Trophoblast cell (in vitro differentiated cells and primary cell): ENCODE results near the gene FAM107B.
"Not testable (repeated sequence)": the region's sequence is repeated elsewhere in the genome, so short reads cannot be mapped to it uniquely, and the experiment has no call there.

Experiments used
- DNase-seq, 2 donors: peaks; one replicate each; pipeline ENCODE4 v3.0.0-alpha.2; 2016
- H2AFZ ChIP-seq: 2 replicates; pipeline ENCODE4 v1.6.1; 2013; ENCODE audit warnings: low read length, moderate library complexity, mild to moderate bottlenecking; ENCODE audit not compliant: insufficient read depth, poor library complexity
- H2AK5ac ChIP-seq: 2 replicates; pipeline ENCODE4 v1.6.1; 2013; ENCODE audit warnings: mild to moderate bottlenecking, low read length
- H2BK120ac ChIP-seq: 2 replicates; pipeline ENCODE4 v1.6.1; 2013; ENCODE audit warnings: low read length, mild to moderate bottlenecking, moderate library complexity; ENCODE audit not compliant: insufficient read depth, poor library complexity
- H2BK12ac ChIP-seq: 2 replicates; pipeline ENCODE4 v1.6.1; 2013; ENCODE audit warnings: mild to moderate bottlenecking, low read length, moderate library complexity
- H2BK5ac ChIP-seq: 2 replicates; pipeline ENCODE4 v1.6.1; 2013; ENCODE audit warnings: low read length, low read depth, moderate library complexity, mild to moderate bottlenecking; ENCODE audit not compliant: poor library complexity
- H3K14ac ChIP-seq: 2 replicates; pipeline ENCODE4 v1.6.1; 2013; ENCODE audit warnings: mild to moderate bottlenecking, low read length
- H3K18ac ChIP-seq: 2 replicates; pipeline ENCODE4 v1.6.1; 2013; ENCODE audit warnings: mild to moderate bottlenecking, low read length
- H3K23ac ChIP-seq: 2 replicates; pipeline ENCODE4 v1.6.1; 2013; ENCODE audit warnings: low read length
- H3K27ac ChIP-seq: 2 replicates; pipeline ENCODE4 v1.5.1; 2013; ENCODE audit warnings: low read depth, mild to moderate bottlenecking, inconsistent platforms, low read length, moderate library complexity
- H3K27me3 ChIP-seq: 2 replicates; pipeline ENCODE4 v1.6.1; 2013; ENCODE audit warnings: inconsistent platforms, mild to moderate bottlenecking, low read length, moderate library complexity; ENCODE audit not compliant: insufficient read depth
- H3K36me3 ChIP-seq, 2 experiments: 1 replicate in 1 of 2; 2 replicates in 1 of 2; pipeline ENCODE4 v1.6.1; 2013; ENCODE audit warnings: low read length in 2 of 2, mild to moderate bottlenecking in 2 of 2, moderate library complexity in 1 of 2; ENCODE audit not compliant: insufficient read depth in 2 of 2, control insufficient read depth in 1 of 2
- H3K4ac ChIP-seq: 2 replicates; pipeline ENCODE4 v1.6.1; 2013; ENCODE audit warnings: low read depth, mild to moderate bottlenecking, low read length, moderate library complexity
- H3K4me1 ChIP-seq, 2 experiments: 1 replicate in 1 of 2; 2 replicates in 1 of 2; pipeline ENCODE4 v1.6.1; 2013; ENCODE audit warnings: low read length in 2 of 2, mild to moderate bottlenecking in 2 of 2, moderate library complexity in 1 of 2; ENCODE audit not compliant: insufficient read depth in 2 of 2, control insufficient read depth in 1 of 2
- H3K4me2 ChIP-seq: 2 replicates; pipeline ENCODE4 v1.6.1; 2013; ENCODE audit warnings: inconsistent platforms, mild to moderate bottlenecking, low read length, moderate library complexity
- H3K4me3 ChIP-seq: 2 replicates; pipeline ENCODE4 v1.5.1; 2013; ENCODE audit warnings: mild to moderate bottlenecking, low read depth, low read length, inconsistent platforms
- H3K79me1 ChIP-seq: one replicate; pipeline ENCODE4 v1.6.1; 2013; ENCODE audit warnings: low read length
- H3K79me2 ChIP-seq: 2 replicates; pipeline ENCODE4 v1.6.1; 2013; ENCODE audit warnings: low read length, mild to moderate bottlenecking; ENCODE audit not compliant: control insufficient read depth, insufficient read depth, poor library complexity
- H3K9ac ChIP-seq: 2 replicates; pipeline ENCODE4 v1.6.1; 2013; ENCODE audit warnings: mild to moderate bottlenecking, low read length
- H3K9me3 ChIP-seq: 2 replicates; pipeline ENCODE4 v1.6.1; 2013; ENCODE audit warnings: low read depth, mild to moderate bottlenecking, control low read depth, inconsistent platforms, low read length; ENCODE audit not compliant: insufficient read depth
- H4K12ac ChIP-seq: 2 replicates; pipeline ENCODE4 v1.6.1; 2013; ENCODE audit warnings: low read depth, mild to moderate bottlenecking, low read length, moderate library complexity
- H4K8ac ChIP-seq: 2 replicates; pipeline ENCODE4 v1.6.1; 2013; ENCODE audit warnings: low read depth, mild to moderate bottlenecking, low read length, moderate library complexity
- H4K91ac ChIP-seq: one replicate; pipeline ENCODE4 v1.6.1; 2013; ENCODE audit warnings: low read depth, mild to moderate bottlenecking, low read length, moderate library complexity
- WGBS: extraction: QIAGEN DNeasy Blood & Tissue Kit; methylation state at CpG from one replicate; pipeline ENCODE4 v1.1.7; 2013; ENCODE audit warnings: missing lambda C conversion rate; ENCODE audit not compliant: insufficient read length, insufficient coverage; ENCODE audit errors: extremely low coverage; 5-methylcytosine and 5-hydroxymethylcytosine counted together

The FAM107B gene

DNA sequence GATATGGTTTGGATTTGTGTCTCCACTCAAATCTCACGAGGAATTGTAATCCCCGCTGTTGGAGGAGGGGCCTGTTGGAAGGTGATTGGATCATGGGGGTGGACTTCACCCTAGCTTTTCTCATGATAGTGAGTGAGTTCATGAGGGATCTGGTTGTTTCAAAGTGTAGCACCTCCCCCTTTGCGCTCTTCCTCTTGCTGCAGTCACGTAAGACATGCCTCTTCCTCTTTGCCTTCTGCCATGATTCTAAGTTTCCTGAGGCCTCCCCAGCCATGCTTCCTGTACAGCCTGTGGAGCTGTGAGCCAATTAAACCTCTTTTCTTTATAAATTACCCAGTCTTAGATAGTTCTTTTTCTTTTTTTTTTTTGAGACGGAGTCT, 46.1 kb upstream of the FAM107B start:
- Histone ChIP-seq H3K9ac (no peak overlapping the region), H2AFZ (no peak overlapping the region), H3K23ac (no peak overlapping the region), H3K18ac (no peak overlapping the region), H3K4me3 (no peak overlapping the region), H3K14ac (no peak overlapping the region), H2BK12ac (no peak overlapping the region), H2BK5ac (no peak overlapping the region), H3K79me1 (no peaks in the 10 kb centered on the region), H4K8ac (no peak overlapping the region), H3K9me3 (no peaks in the 10 kb centered on the region), H3K4me2 (no peak overlapping the region), H3K27me3 (no peaks in the 10 kb centered on the region), H3K4me1 (no peaks in the 10 kb centered on the region), H3K27ac (no peak overlapping the region), H3K4ac (no peak overlapping the region), H2BK120ac (no peak overlapping the region), H4K91ac (no peak overlapping the region), H3K79me2 (no peaks in the 10 kb centered on the region), H4K12ac (no peak overlapping the region), H2AK5ac (no peak overlapping the region), H3K36me3 (no peaks in the 10 kb centered on the region)
- peak; percentile 66 to 75 for DNase-seq
- WGBS = no CpG with 5 or more reads among the region's 5 CpGs

DNA sequence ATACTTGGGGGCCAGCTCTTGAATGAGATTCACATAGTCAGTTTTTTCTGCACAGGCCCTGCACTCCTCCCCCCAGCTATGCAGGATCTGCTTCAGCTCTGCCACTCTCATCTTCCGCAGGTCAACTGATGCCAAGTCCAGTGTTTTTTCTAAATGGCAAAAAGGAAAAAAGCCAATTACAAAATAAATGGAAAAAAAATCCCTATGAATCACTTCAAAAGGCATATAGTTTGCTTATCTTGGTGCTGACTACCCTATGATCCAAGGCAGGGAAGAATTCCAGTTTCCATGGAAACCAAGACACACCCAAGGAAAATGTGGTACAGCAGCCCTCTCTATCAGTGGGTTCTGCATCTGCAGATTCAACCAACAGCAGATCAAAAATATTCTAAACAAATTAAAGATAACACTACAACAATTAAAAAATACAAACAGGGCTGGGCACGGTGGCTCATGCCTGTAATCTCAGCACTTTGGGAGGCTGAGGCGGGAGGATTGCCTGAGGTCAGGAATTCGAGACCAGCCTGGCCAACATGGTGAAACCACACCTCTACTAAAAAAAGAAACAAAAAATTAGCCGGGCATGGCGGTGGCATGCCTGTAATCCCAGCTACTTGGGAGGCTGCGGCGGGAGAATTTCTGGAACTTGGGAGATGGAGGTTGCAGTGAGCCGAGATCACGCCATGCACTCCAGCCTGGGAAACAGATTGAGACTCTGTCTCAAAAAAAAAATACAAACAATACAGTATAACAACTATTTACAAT, 45.5 kb upstream of the FAM107B start:
- H3K4me2 ChIP-seq = no peak overlapping the region
- peak; percentile 86 to 95 for DNase-seq

DNA sequence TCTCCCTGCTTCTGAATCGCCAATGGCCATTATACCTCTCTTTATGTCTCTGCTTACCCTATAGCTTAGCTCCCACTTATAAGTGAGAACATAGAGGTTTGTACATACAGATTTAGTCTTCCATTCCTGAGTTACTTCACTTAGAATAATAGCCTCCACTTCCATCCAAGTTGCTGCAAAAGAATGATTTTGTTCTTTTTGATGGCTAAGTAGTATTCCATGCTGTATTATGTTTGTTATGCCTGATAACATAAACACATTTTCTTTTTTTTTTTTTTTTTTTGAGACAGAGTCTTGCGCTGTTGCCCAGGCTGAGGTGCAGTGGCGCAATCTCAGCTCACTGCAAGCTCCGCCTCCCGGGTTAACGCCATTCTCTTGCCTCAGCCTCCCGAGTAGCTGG, 42.0 kb upstream of the FAM107B start:
- not testable (repeated sequence) for H3K9ac ChIP-seq, H3K23ac ChIP-seq, H2BK12ac ChIP-seq, H3K27me3 ChIP-seq, H3K4ac ChIP-seq, H3K79me1 ChIP-seq, H4K8ac ChIP-seq, H3K4me1 ChIP-seq, H3K9me3 ChIP-seq, H4K12ac ChIP-seq, H2BK5ac ChIP-seq, H3K36me3 ChIP-seq, DNase-seq, H2BK120ac ChIP-seq, H2AK5ac ChIP-seq, H3K27ac ChIP-seq, H3K4me3 ChIP-seq, H3K4me2 ChIP-seq, H2AFZ ChIP-seq, H3K18ac ChIP-seq, H4K91ac ChIP-seq, H3K79me2 ChIP-seq, H3K14ac ChIP-seq
- WGBS = no CpG with 5 or more reads among the region's 7 CpGs

More for the DNA sequence above, 45.5 kb upstream of the FAM107B start:
- no peaks in the 10 kb centered on the region for H3K79me1 ChIP-seq
- H4K8ac ChIP-seq = no peak overlapping the region
- no peak overlapping the region for H3K27ac ChIP-seq
- H3K23ac ChIP-seq = no peak overlapping the region
- H2AK5ac ChIP-seq = no peak overlapping the region
- no CpG with 5 or more reads among the region's 10 CpGs for WGBS
- H4K91ac ChIP-seq = no peak overlapping the region
- H3K79me2 ChIP-seq = no peaks in the 10 kb centered on the region
- H3K14ac ChIP-seq = no peak overlapping the region
- no peaks in the 10 kb centered on the region for H3K4me1 ChIP-seq
- no peak overlapping the region for H3K4ac ChIP-seq
- no peak overlapping the region for H3K18ac ChIP-seq
- H3K36me3 ChIP-seq = no peaks in the 10 kb centered on the region
- H2AFZ ChIP-seq = no peak overlapping the region
- no peak overlapping the region for H2BK120ac ChIP-seq
- H3K9me3 ChIP-seq = no peaks in the 10 kb centered on the region
- no peaks in the 10 kb centered on the region for H3K27me3 ChIP-seq
- no peak overlapping the region for H3K4me3 ChIP-seq
- H3K9ac ChIP-seq = no peak overlapping the region
- H4K12ac ChIP-seq = no peak overlapping the region
- H2BK5ac ChIP-seq = no peak overlapping the region
- H2BK12ac ChIP-seq = no peak overlapping the region

DNA sequence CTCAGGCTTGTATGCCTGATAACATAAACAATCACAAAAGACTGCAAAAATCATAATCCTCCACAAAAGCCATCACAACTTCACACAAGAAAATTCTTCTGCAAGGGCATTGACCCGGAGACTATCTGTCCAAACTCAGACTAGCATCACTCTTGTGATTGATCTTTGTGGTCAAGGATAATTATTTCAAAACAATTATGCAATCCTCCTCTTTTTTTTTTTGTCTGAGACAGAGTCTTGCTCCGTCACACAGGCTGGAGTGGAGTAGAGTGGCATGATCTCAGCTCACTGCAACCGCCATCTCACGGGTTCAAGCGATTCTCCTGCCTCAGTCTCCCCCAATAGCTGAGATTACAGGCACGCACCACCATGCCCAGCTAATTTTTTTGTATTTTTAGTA, 41.0 kb upstream of the FAM107B start:
- H4K8ac ChIP-seq = no peak overlapping the region
- no peak overlapping the region for H3K4ac ChIP-seq
- no peaks in the 10 kb centered on the region for H3K79me2 ChIP-seq
- H3K4me1 ChIP-seq = no peaks in the 10 kb centered on the region
- H2BK5ac ChIP-seq = no peak overlapping the region
- no peaks in the 10 kb centered on the region for H3K27me3 ChIP-seq
- H3K23ac ChIP-seq = no peak overlapping the region
- H3K9me3 ChIP-seq = no peaks in the 10 kb centered on the region
- H2BK120ac ChIP-seq = no peak overlapping the region
- no peak for DNase-seq
- H4K12ac ChIP-seq = no peak overlapping the region
- no peak overlapping the region for H3K18ac ChIP-seq
- H3K9ac ChIP-seq = no peak overlapping the region
- no peak overlapping the region for H4K91ac ChIP-seq
- no peak overlapping the region for H3K4me3 ChIP-seq
- no peaks in the 10 kb centered on the region for H3K79me1 ChIP-seq
- H3K4me2 ChIP-seq = no peak overlapping the region
- no peak overlapping the region for H2BK12ac ChIP-seq
- no CpG with 5 or more reads among the region's 6 CpGs for WGBS
- no peak overlapping the region for H2AFZ ChIP-seq
- no peak overlapping the region for H3K14ac ChIP-seq
- no peak overlapping the region for H3K27ac ChIP-seq
- no peaks in the 10 kb centered on the region for H3K36me3 ChIP-seq
- no peak overlapping the region for H2AK5ac ChIP-seq
